Posterior vena cava (tissue), 2 donors: ENCODE results near the gene TP53INP2. TPM values are rescaled to one million over a fixed set of nuclear protein-coding genes. Genes with fewer than 3 reads are reported as not detected.
A peak's percentile ranks its signal among the peaks of the same experiment; 100 is the strongest.
"Not testable (repeated sequence)": the region's sequence is repeated elsewhere in the genome, so short reads cannot be mapped to it uniquely, and the experiment has no call there.

Source experiments
- DNase-seq: peaks from one replicate; pipeline ENCODE4 v3.0.0-alpha.2; 2020; ENCODE audit warnings: low spot score
- intact Hi-C, 2 donors: fragments of 100-400 bp; cut with DNase I; formaldehyde crosslinking; loops; one replicate each; pipeline versions ENCODE4 v1.14.1 to v1.14.2; 2022 to 2023
- total RNA-seq, 2 donors: library from RNA; stranded (reverse); fragmentation: NEBNext Ultra II Directional; extraction: Animal tissue kit (Norgen Biotek cat#: 25700); gene quantifications; one replicate each; pipeline ENCODE4 v1.2.1, GENCODE V29; 2021
- donor health status: DM: yes; HTN: yes; CAD: no.
- donor health status: DM: yes; HTN: yes; CAD: no.

Gene TP53INP2
- total RNA-seq, 2 donors from 2014 or later = 34.0 to 44.7 TPM

DNA sequence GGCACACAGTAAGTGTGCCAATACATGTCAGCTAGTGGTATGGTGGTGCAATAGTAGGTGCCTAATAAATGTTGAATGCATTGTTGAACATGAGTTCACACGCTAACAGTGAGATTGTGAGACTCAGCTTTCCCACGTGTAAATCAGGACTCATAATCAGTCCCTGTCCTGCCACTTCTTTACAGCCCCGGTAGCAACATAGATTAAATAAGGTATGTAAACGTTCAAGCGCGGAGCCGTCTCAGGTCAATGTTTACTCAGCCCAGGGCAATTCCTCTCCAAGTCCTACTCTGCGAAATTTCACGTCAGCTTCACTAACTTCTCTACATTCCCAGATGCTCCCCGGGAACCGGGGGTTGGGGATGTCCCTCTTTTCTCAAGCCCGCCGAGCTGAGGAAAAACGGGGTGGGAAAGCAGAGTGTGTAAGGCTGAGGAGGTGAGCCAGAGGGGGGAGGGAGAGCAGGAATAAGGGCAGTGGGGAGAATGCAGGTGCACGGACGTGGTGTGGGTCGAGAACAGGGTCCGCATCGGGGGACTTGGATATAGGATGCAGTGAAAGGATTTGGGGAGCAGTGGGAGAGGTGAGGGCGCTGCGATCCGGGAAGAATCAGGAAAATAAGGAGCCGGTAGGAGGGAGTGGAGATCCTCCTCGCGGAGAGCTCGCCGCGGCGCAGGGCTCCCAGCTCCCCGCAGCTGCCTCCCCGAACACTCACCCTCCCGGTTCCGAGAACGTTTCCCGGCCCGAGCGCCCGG, 544 bp upstream of the TP53INP2 start:
- intact Hi-C loops = no loop called here
- DNase-seq = no peak

DNA sequence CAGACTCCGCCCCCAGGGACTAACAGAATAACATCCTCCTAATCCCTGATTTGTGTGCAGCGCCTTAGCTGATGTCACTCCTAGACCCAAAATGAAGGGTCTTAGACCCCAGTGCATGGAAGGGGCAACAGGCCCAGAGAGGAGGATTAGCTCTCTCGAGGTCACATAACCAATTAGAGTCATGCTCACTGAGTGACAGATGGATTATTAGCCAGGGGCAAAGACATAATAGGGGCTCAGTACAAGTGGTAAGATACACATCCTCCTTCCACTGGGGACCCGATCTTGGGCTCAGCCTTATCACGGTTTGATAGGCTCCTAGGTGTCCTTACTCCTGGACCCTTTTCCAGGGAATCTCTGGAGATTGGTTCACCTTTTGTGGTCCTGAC, 858 bp downstream of the TP53INP2 start:
- intact Hi-C loops = loop anchor here in 1 of 2 donors (5.0 kb wide), 1 partner anchor 128 kb away; no protein-coding TSS in a partner anchor
- DNase-seq = no peak

DNA sequence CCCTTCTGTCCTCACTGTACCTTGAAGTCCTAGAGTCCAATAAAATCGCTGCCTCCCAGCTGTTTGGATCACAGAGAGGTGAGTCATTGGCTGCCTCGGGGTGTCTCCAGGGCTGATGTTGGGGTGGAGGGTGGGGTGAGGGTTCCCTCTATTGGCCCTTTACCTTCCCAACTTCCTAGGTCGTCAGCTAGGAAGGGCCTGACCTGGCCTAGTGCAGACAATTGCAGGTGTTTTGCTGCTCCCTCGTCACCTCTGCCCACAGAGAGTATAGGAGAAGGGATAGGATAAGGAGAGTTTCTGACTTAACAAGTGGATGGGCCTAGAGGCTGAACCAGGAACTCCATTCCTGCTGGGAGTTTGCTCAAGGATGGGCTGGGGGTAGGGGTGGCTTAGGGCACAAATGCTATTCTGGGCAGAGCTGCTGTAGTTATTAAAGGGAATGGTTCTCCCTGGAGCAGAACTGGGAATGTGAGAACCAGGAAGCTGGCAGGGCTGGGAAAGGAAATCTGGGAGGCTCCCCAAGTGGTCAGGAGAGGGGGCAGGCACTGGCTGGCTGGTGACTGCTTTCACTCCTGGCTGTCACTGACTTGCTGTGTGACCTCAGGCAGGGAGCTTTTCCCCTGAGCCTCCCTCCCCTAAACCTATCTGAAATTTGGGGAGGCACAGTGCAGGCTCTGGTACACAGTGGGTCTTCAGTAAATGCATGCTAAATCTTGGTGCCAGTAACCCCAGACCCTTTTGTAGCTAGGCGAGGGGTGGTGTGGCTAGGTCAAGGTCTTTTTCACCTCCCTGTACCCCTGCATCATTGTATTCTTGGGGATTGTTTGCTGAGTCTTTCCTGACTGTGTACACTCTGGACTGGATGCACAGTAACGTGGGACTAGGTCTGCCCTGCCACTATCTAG, 1.5 kb downstream of the TP53INP2 start:
- no peak for DNase-seq

DNA sequence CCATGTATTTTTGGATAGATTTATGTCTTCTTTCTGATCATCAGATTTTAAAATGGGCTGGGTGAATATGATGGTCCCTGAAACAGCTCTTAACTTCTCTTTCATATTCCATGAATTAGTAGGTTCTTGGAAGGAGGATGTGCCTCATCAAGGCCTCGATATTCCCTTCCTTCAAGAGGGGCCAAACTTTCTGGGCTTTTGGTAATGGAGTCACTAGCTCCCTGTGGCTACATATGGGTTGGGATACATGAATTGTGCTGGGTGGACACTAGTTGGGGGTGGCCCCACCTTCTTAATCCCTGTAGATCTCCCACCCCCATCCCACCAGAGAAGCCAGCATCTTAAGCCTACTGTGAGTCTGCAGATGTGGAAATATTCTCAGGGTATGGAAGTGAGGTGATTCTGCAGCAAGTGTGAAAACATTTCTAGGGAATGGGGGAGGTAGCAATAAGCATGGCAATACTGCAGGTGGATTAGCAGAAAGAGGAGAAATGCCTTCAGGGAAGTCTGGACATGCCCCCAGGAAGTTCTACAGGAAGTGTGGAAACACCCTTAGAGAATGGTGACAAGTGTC, 2.2 kb downstream of the TP53INP2 start:
- no peak for DNase-seq

More for the DNA sequence above, 1.5 kb downstream of the TP53INP2 start:
- intact Hi-C loops = loop anchor here in 1 of 2 donors (5.0 kb wide), 1 partner anchor 128 kb away; no protein-coding TSS in a partner anchor

DNA sequence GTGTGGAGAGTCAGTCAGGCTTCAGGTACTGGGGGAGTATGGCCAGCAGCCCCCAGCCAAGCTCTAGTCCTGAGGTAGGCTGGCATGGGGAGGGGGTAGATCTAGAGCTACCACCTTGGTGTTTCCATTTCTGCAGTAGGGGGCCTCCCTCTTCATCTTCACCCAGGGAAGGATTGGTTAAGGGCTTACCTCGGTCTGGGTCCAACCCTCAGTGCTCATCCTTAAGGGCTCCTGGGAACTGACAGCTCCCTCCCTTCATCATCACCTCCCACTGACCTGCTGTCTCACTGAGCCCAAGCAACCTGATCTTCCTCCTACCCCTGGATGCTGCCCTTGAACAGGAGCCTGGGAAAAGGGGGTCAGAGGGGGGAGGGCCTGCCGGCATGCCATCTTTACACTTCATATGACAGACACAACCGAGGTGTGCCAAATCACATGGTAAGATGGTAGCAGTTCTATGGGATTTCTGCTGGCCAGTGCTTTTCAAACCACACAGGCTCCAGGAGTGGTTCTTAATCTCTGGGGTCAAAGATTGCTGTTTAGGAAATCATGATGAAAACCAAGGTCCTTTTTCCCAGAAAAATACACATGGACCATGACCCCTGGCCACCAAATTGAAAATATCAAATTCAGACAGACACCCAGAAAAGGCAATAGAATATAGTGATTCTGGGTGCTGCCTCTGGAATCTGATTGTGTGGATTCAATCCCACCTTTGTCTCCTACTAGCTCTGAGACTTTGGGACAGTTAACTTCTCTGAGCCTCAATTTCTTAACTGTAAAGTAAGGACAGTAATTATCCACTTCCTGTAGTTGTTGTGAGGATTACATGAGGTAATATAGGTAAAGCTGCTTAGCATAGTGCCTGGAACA, 3.0 kb downstream of the TP53INP2 start:
- intact Hi-C loops = loop anchor here in 1 of 2 donors (5.0 kb wide), 1 partner anchor 130 kb away; no protein-coding TSS in a partner anchor

More for the DNA sequence above, 2.2 kb downstream of the TP53INP2 start:
- intact Hi-C loops = loop anchor here in 1 of 2 donors (5.0 kb wide), 1 partner anchor 129 kb away; no protein-coding TSS in a partner anchor

DNA sequence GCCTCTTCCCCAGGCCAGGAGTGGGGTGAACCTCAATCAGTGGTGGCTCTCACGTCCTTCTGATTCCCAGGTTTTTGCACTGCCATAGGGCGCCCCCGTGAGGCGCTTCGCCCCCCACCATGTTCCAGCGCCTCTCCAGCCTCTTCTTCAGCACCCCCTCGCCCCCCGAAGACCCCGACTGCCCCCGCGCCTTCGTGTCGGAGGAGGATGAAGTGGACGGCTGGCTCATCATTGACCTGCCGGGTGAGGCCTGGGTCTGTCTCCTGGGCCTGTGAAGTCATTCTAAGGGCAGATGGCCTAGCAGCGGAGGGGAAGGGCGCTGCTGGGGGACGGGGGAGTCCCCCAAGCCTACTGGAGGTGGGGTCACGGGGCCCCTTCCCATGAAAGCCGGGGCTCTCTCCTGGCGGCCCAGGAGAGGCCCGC, 4.5 kb downstream of the TP53INP2 start:
- DNase-seq = peak; percentile 85
- intact Hi-C loops = loop anchor here in 1 of 2 donors (5.0 kb wide), 1 partner anchor 131 kb away; no protein-coding TSS in a partner anchor

More for the DNA sequence above, 3.0 kb downstream of the TP53INP2 start:
- DNase-seq = no peak

DNA sequence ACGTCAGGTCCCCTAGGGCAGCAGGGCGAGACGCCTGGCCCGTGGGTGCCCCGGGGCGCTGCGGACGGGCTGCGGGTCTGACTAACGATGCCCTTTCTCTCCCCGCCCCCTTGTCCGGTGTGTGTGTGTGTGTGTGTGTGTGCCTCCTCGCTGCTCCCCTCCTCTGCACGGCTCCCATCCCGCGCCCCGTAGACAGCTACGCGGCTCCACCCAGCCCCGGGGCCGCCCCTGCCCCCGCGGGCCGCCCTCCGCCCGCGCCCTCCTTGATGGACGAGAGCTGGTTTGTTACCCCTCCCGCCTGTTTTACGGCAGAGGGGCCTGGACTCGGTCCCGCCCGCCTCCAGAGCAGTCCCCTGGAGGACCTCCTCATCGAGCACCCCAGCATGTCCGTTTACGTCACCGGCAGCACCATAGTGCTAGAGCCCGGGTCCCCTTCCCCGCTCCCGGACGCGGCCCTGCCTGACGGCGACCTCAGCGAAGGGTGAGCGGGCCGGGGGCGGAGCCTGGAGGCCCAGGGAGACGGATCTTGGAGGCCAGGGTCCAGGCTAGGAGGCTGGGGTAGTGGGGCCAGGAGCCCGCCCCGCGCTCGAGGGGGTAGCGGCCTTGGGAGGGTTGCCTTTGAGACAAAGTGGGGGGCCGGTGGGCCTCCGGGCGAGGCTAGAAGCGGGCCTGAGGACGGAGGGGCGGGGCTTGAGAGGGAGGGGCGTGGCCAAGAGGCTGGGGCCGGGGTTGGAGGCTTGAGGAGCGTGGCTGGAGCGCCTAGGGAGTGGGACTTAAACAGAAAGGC, 5.1 kb downstream of the TP53INP2 start:
- intact Hi-C loops = loop anchor here in 1 of 2 donors (5.0 kb wide), 1 partner anchor 132 kb away; no protein-coding TSS in a partner anchor
- DNase-seq = peak; percentile 95

DNA sequence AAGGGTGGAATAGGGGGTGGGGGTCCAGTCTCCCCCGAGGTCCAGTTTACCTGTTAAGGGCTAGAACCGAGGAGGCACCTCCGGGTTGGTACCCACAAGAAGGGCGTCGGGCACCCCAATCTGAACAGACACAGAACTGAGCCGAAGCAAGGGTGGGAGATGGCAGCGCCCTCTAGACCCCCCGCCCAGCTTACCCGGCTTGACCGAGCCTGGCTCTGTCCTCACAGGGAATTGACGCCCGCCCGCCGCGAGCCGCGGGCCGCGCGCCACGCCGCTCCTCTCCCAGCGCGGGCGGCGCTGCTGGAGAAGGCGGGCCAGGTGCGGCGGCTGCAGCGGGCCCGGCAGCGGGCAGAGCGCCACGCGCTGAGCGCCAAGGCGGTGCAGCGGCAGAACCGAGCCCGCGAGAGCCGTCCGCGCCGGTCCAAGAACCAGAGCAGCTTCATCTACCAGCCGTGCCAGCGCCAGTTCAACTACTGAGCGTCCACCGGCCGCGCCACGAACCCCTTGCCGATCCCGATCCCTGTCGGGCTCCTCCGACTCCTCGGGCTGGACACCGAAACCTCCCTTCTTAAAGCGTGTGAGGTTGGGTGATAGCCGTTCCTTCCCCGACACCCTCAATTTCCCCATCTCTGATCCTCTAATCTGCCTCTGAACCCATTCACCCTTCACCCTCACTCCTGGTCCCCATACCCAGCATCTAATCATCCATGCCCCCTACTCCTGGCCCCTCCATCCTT, 5.9 kb downstream of the TP53INP2 start:
- intact Hi-C loops = loop anchor here in 1 of 2 donors (5.0 kb wide), 1 partner anchor 133 kb away; no protein-coding TSS in a partner anchor
- peak; percentile 88 for DNase-seq

DNA sequence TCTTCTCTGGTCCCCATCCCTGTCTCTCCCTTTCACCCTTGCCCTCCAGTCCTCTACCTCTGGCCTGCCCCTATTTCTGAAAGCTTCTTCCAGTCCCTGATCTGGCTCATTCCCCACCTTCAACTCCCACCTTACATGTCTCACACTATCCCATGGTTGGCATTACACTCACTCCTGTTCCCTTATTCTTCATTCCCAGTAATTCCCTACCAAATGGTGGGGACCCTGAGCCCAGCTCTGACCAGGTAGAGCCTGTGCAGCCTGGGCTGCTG, 6.4 kb downstream of the TP53INP2 start:
- intact Hi-C loops = no loop called here
- DNase-seq = no peak

DNA sequence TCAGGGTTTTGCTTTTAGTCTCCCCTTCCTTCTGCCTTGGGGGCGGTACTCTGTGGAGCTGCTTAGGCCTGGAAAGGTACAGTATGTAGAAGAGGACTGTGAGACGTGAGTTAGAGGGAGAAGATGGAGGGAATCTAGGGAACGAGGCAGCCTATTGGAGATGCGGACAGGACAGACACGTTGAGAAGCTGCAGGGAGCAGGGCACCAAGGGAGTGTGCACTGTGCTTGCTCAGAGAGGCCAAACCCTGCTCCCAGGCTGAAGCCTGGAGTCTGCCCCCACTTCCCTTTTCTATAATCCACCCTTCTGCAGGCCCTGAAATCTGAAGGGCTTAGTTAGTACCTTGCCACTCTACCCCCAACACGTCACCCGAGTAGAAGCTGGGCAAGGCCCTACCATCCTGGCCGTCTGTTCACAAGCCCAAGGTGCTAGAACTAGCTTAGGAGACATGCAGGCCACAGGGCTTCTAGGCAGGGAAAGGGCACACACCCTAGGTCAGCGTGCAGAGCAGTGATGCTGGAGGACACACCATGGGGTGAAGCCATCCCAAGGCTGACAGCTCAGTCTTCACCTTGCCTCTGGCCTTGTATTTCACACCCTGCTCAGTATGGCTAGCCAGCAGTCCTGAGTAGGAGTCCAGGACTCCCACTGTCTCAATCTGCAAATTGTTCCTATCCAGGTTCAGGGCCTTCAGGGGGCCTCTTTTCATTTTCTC, 6.9 kb downstream of the TP53INP2 start:
- intact Hi-C loops = no loop called here

DNA sequence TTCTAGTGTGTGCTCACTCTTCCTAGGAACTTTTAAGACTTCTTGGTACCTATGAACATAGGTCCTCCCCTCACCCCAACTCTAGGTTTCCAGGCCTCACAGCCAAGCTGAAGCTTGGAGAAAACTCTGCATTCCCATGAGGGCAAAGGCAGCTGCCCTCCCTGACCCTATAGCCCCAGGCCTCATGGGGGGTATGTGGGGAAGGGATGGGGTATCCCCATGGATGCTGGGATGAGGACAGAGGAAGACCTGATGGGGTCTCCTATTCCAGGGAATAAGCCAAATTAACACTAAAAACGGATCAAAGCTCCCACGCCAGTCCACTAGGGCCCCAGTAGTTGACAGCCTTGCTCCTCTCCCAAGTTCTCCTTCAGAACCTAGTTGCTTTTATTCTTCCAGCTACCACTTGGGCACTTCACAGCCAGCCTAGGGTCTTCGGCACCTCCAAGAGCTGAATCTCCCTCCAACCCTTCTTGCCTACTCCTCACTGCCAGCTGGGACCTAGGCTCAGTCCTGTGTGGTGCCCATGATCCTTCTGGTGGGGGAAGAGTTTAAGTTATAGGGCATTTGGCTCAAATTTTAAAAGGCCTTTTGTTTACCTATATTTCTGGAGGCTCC, 7.8 kb downstream of the TP53INP2 start:
- intact Hi-C loops = no loop called here
- no peak for DNase-seq

More for the DNA sequence above, 6.9 kb downstream of the TP53INP2 start:
- DNase-seq = no peak

DNA sequence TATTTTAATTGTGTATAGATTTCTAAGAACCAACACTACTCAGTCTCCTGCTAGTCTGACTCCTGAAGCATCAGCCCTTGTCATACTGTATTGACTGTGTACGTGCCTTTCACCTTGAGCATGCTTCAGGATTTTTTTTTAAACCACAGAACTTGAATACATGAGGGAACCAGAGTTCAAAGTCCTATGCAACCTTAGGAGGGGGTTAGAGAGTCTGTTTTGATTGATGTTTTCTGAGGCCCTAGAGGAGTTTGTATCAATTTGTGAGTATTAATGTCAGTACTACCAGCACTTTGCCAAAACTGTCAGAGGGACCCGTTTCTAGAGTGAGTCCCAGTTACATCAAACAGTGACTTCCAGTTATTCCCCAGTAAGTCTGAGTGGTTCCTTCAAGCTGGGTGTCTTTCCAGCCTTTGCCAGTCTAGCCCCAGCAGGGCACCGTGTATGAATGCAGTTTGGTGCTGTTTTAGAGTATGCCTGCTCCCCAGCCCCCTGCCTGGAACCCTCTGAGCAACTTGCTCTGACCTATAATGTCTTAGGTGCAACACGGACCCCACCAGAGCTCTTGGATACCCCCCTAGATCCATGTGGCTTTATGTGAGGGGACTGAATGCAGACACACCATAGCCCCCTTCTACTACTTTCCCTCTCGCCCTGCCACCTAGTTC, 8.5 kb downstream of the TP53INP2 start:
- intact Hi-C loops = no loop called here
- no peak for DNase-seq

DNA sequence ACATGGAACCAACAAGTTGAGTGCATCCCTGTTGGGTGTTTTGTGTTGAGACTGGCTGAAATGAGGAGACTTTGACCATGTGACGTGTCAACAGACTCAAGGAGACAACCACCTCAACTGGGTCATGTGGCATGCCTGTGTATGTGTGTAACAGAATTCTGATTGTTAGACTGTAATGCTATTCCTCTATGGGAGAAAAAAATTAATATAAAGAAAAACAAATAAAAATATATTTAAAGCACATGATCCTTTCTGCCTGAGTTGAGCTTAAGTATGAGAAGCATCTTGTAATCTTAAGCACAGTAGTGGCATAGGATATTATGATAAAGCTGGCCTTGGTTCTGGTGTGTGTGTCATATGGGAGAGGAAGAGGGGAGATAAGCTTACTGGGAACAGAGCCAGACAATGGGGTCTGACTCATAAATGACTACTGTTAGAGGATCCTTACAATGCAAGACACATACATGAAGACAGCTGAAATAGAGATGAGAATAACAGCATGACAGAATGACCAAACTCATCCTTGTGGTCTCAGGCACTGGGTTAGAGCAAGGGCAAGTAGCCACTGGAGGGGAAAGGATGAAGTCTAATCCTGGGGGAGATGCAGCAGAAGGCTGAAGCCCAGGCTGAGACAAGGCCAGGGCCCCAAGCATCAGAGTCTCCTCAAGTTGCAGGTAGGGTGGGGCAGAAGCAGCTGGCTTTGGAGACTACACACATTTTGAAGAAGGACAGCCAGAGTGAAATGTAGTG, 9.2 kb downstream of the TP53INP2 start:
- intact Hi-C loops = no loop called here
- no peak for DNase-seq

DNA sequence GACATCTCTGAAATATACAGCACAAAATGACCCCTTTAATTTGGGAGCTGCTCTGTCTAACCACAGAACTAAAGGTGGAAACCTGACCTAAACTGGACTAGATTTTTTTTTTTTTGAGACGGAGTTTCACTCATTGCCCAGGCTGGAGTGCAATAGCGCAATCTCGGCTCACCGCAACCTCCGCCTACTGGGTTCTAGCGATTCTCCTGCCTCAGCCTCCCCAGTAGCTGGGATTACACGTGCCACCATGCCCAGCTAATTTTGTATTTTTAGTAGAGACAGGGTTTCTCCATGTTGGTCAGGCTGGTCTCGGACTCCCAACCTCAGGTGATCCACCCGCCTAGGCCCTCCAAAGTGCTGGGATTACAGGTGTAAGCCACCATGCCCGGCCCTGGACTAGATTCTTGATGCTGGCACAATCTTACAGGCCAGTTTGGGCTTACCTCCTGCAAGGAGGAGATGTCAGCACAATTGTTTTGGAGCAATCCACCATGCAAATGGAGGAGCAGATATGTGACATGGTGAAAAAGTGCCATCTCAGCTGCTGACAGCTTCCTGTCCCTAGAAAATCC, 9.9 kb downstream of the TP53INP2 start:
- DNase-seq, intact Hi-C loops: not testable (repeated sequence)

DNA sequence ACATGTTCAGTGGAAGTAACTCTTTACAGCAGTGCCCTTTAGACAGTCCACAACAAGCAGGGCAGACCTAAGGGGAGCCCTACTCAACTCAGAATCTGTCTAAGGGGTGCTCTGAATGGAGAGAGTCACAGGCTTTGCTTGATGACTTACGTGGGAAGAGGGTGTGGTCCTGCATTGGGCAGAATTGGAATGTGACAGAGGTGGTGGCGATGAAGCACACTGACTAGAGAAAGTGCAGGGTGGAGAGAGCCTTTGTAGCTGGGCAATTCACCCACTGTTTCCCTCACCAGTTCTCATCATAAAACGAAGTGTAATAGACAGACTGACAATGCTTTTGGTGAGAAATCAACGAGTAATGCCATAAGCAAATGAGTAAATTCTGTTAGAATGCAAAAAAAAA, 11.2 kb downstream of the TP53INP2 start:
- intact Hi-C loops = no loop called here
- DNase-seq = no peak
